HEK293 (cell line): Measurements from ENCODE around the gene AK6.

Experiments
- FEZF1 ChIP-seq: fragments of 450-650 bp; formaldehyde crosslinking; IDR thresholded peaks from 2 replicates; pipeline ENCODE4 v1.5.1; 2016; ENCODE audit warnings: missing biosample characterization, missing genetic modification characterization
- KLF10 ChIP-seq: fragments of 450-650 bp; IDR thresholded peaks from 2 replicates; pipeline ENCODE4 v1.5.1; 2018; ENCODE audit warnings: missing biosample characterization, mild to moderate bottlenecking, missing genetic modification characterization
- KLF17 ChIP-seq: fragments of 450-650 bp; formaldehyde crosslinking; IDR thresholded peaks from 2 replicates; pipeline ENCODE4 v1.5.1; 2016; ENCODE audit warnings: missing biosample characterization, missing genetic modification characterization
- KLF7 ChIP-seq: fragments of 450-650 bp; formaldehyde crosslinking; IDR thresholded peaks from 2 replicates; pipeline ENCODE4 v1.5.1; 2016; ENCODE audit warnings: missing biosample characterization, missing genetic modification characterization, borderline replicate concordance
- PRDM10 ChIP-seq: fragments of 450-650 bp; formaldehyde crosslinking; IDR thresholded peaks from 2 replicates; pipeline ENCODE4 v1.5.1; 2016; ENCODE audit warnings: missing biosample characterization, missing genetic modification characterization
- SCRT1 ChIP-seq: fragments of 450-650 bp; formaldehyde crosslinking; IDR thresholded peaks from 2 replicates; pipeline ENCODE4 v1.5.1; 2016; ENCODE audit warnings: missing biosample characterization, missing genetic modification characterization, borderline replicate concordance
- SP2 ChIP-seq: fragments of 450-650 bp; formaldehyde crosslinking; IDR thresholded peaks from 2 replicates; pipeline ENCODE4 v1.5.1; 2016; ENCODE audit warnings: missing biosample characterization, missing genetic modification characterization
- YY2 ChIP-seq: fragments of 450-650 bp; formaldehyde crosslinking; IDR thresholded peaks from 2 replicates; pipeline ENCODE4 v1.5.1; 2016; ENCODE audit warnings: missing biosample characterization, missing genetic modification characterization
- ZBTB8A ChIP-seq: fragments of 450-650 bp; formaldehyde crosslinking; IDR thresholded peaks from 2 replicates; pipeline ENCODE4 v1.5.1; 2016; ENCODE audit warnings: missing biosample characterization, missing genetic modification characterization
- ZNF211 ChIP-seq: fragments of 450-650 bp; formaldehyde crosslinking; IDR thresholded peaks from 2 replicates; pipeline ENCODE4 v1.5.1; 2016; ENCODE audit warnings: low read depth, missing biosample characterization, missing genetic modification characterization
- ZNF221 ChIP-seq: fragments of 450-650 bp; formaldehyde crosslinking; IDR thresholded peaks from 2 replicates; pipeline ENCODE4 v1.5.1; 2017; ENCODE audit warnings: missing biosample characterization, missing genetic modification characterization, borderline replicate concordance
- ZNF266 ChIP-seq: fragments of 450-650 bp; formaldehyde crosslinking; IDR thresholded peaks from 2 replicates; pipeline ENCODE4 v1.5.1; 2016; ENCODE audit warnings: missing biosample characterization, missing genetic modification characterization, low read depth
- ZNF274 ChIP-seq, 2 experiments: fragments of 200-500 bp in 1 of 2; fragments of 450-650 bp in 1 of 2; sonication (Bioruptor generic) in 1 of 2; formaldehyde crosslinking in 1 of 2; IDR thresholded peaks; 2 replicates each; pipeline versions ENCODE4 v1.5.1 to v1.6.1; 2014 to 2016; ENCODE audit warnings: borderline replicate concordance in 1 of 2, inconsistent platforms in 1 of 2, low read length in 1 of 2, missing biosample characterization in 1 of 2, missing genetic modification characterization in 1 of 2
- ZNF311 ChIP-seq: fragments of 450-650 bp; formaldehyde crosslinking; IDR thresholded peaks from 2 replicates; pipeline ENCODE4 v1.5.1; 2017; ENCODE audit warnings: missing biosample characterization, missing genetic modification characterization, borderline replicate concordance
- ZNF324 ChIP-seq: fragments of 450-650 bp; formaldehyde crosslinking; IDR thresholded peaks from 2 replicates; pipeline ENCODE4 v1.5.1; 2016; ENCODE audit warnings: missing biosample characterization, missing genetic modification characterization
- ZNF335 ChIP-seq: fragments of 450-650 bp; formaldehyde crosslinking; conservative IDR thresholded peaks from 2 replicates; pipeline ENCODE4 v1.5.1; 2016; ENCODE audit warnings: missing biosample characterization, missing genetic modification characterization
- ZNF416 ChIP-seq: fragments of 450-650 bp; formaldehyde crosslinking; IDR thresholded peaks from 2 replicates; pipeline ENCODE4 v1.5.1; 2016; ENCODE audit warnings: missing biosample characterization, missing genetic modification characterization
- ZNF488 ChIP-seq: fragments of 450-650 bp; formaldehyde crosslinking; IDR thresholded peaks from 2 replicates; pipeline ENCODE4 v1.5.1; 2016; ENCODE audit warnings: missing biosample characterization, missing genetic modification characterization
- ZNF623 ChIP-seq: fragments of 450-650 bp; formaldehyde crosslinking; IDR thresholded peaks from 2 replicates; pipeline ENCODE4 v1.5.1; 2016; ENCODE audit warnings: missing biosample characterization, missing genetic modification characterization
- ZNF660 ChIP-seq: fragments of 450-650 bp; IDR thresholded peaks from 2 replicates; pipeline ENCODE4 v1.5.1; 2018; ENCODE audit warnings: missing biosample characterization, mild to moderate bottlenecking, missing genetic modification characterization
- ZNF76 ChIP-seq: fragments of 450-650 bp; formaldehyde crosslinking; IDR thresholded peaks from 2 replicates; pipeline ENCODE4; 2016; ENCODE audit warnings: low read depth, missing biosample characterization, missing genetic modification characterization, borderline replicate concordance
- ZNF792 ChIP-seq: fragments of 450-650 bp; formaldehyde crosslinking; IDR thresholded peaks from 2 replicates; pipeline ENCODE4 v1.5.1; 2016; ENCODE audit warnings: missing biosample characterization, missing genetic modification characterization
- ZNF830 ChIP-seq: fragments of 450-650 bp; IDR thresholded peaks from 2 replicates; pipeline ENCODE4 v1.5.0; 2018; ENCODE audit warnings: missing biosample characterization, missing genetic modification characterization, low read depth, mild to moderate bottlenecking, moderate library complexity
- ZNF837 ChIP-seq: fragments of 450-650 bp; formaldehyde crosslinking; IDR thresholded peaks from 2 replicates; pipeline ENCODE4 v1.5.1; 2016; ENCODE audit warnings: missing biosample characterization, missing genetic modification characterization
- TF ChIP-seq, protein P1 (sequence below): fragments of 450-650 bp; formaldehyde crosslinking; IDR thresholded peaks from 2 replicates; pipeline ENCODE4 v1.5.1; 2016; ENCODE audit warnings: missing biosample characterization, missing genetic modification characterization
- TF ChIP-seq, protein P2 (sequence below): fragments of 450-650 bp; IDR thresholded peaks from 2 replicates; pipeline ENCODE4 v1.5.1; 2018; ENCODE audit warnings: missing biosample characterization, missing genetic modification characterization
- TF ChIP-seq, protein P3 (sequence below): fragments of 450-650 bp; formaldehyde crosslinking; IDR thresholded peaks from 2 replicates; pipeline ENCODE4 v1.5.1; 2016; ENCODE audit warnings: missing biosample characterization, missing genetic modification characterization, low read depth

AK6 gene

GRCh38 chr5:69334793-69335268 is 34.5 kb downstream of the AK6 start (continued):
- TF ChIP-seq SCRT1 (no peak; the same call in 1 of the 2 replicates), ZNF416 (tag by site-specific recombination) (no peak), ZNF76 (no peak), SP2 (tag by site-specific recombination) (no peak), ZNF324 (tag by site-specific recombination) (0 out of 2 replicates have a peak, but pooled peaks have one; percentile 60), KLF17 (tag by site-specific recombination) (no peak), ZNF335 (tag by site-specific recombination) (no peak; the same call in 1 of the 2 replicates), YY2 (tag by site-specific recombination) (no peak), ZNF221 (tag by site-specific recombination) (no peak), FEZF1 (tag by site-specific recombination) (no peak), ZNF837 (tag by site-specific recombination) (no peak), ZNF488 (no peak), PRDM10 (tag by site-specific recombination) (peak; percentile 36), ZNF211 (tag by site-specific recombination) (no peak), KLF7 (no peak), ZNF311 (tag by site-specific recombination) (no peak), ZNF830 (tag by site-specific recombination) (no peak), ZNF623 (no peak), ZBTB8A (tag by site-specific recombination) (0 out of 2 replicates have a peak, but pooled peaks have one; percentile 52), ZNF792 (tag by site-specific recombination) (no peak), ZNF660 (0 out of 2 replicates have a peak, but pooled peaks have one; percentile 53), ZNF274 (IDR thresholded peaks at IDR 0.05; ENCODE audit: low read length) (no peak), ZNF274 (tag by site-specific recombination; IDR thresholded peaks at IDR 0.05; ENCODE audit: borderline replicate concordance) (no peak), KLF10 (tag by site-specific recombination) (no peak; the same call in 1 of the 2 replicates), ZNF266 (tag by site-specific recombination) (no peak)
- TF ChIP-seq, protein P1, sequence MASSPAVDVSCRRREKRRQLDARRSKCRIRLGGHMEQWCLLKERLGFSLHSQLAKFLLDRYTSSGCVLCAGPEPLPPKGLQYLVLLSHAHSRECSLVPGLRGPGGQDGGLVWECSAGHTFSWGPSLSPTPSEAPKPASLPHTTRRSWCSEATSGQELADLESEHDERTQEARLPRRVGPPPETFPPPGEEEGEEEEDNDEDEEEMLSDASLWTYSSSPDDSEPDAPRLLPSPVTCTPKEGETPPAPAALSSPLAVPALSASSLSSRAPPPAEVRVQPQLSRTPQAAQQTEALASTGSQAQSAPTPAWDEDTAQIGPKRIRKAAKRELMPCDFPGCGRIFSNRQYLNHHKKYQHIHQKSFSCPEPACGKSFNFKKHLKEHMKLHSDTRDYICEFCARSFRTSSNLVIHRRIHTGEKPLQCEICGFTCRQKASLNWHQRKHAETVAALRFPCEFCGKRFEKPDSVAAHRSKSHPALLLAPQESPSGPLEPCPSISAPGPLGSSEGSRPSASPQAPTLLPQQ (tag by site-specific recombination) = peak; percentile 18; the same call in 1 of the 2 replicates
- TF ChIP-seq, protein P2, sequence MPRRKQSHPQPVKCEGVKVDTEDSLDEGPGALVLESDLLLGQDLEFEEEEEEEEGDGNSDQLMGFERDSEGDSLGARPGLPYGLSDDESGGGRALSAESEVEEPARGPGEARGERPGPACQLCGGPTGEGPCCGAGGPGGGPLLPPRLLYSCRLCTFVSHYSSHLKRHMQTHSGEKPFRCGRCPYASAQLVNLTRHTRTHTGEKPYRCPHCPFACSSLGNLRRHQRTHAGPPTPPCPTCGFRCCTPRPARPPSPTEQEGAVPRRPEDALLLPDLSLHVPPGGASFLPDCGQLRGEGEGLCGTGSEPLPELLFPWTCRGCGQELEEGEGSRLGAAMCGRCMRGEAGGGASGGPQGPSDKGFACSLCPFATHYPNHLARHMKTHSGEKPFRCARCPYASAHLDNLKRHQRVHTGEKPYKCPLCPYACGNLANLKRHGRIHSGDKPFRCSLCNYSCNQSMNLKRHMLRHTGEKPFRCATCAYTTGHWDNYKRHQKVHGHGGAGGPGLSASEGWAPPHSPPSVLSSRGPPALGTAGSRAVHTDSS = no peak
- TF ChIP-seq, protein P3, sequence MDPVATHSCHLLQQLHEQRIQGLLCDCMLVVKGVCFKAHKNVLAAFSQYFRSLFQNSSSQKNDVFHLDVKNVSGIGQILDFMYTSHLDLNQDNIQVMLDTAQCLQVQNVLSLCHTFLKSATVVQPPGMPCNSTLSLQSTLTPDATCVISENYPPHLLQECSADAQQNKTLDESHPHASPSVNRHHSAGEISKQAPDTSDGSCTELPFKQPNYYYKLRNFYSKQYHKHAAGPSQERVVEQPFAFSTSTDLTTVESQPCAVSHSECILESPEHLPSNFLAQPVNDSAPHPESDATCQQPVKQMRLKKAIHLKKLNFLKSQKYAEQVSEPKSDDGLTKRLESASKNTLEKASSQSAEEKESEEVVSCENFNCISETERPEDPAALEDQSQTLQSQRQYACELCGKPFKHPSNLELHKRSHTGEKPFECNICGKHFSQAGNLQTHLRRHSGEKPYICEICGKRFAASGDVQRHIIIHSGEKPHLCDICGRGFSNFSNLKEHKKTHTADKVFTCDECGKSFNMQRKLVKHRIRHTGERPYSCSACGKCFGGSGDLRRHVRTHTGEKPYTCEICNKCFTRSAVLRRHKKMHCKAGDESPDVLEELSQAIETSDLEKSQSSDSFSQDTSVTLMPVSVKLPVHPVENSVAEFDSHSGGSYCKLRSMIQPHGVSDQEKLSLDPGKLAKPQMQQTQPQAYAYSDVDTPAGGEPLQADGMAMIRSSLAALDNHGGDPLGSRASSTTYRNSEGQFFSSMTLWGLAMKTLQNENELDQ (tag by site-specific recombination) = no peak
